Activated CD4-positive, alpha-beta T cell treated with anti-CD3 and anti-CD28 coated beads for 36 hours (primary cell): ENCODE measurements around the gene ATAT1. TPM values are rescaled to one million over a fixed set of nuclear protein-coding genes. Genes with fewer than 3 reads are reported as not detected.
"Not testable (repeated sequence)": the region's sequence is repeated elsewhere in the genome, so short reads cannot be mapped to it uniquely, and the experiment has no call there.

ENCODE experiments used
- ATAC-seq: fragments of 200-7000 bp; cut with Tn5 transposase; one replicate; pipeline ENCODE4 v1.10.0; 2021; ENCODE audit warnings: mild to moderate bottlenecking, moderate library complexity
- CTCF ChIA-PET: fragments of 350-600 bp; sonication (Branson Sonifier 250); formaldehyde crosslinking; loops from one replicate; lab custom pipeline; 2021; ENCODE audit warnings: antibody characterized with exemption; lab: Charles Lee
- POLR2A ChIA-PET: fragments of 350-600 bp; sonication (Branson Sonifier 250); formaldehyde crosslinking; loops from one replicate; lab custom pipeline; 2021; ENCODE audit warnings: antibody characterized with exemption, inconsistent platforms; lab: Charles Lee
- DNase-seq: peaks from one replicate; pipeline ENCODE4 v3.0.0-alpha.2; 2020
- H3K27ac Mint-ChIP-seq: one replicate; pipeline ENCODE4 v1.8.0; 2021; ENCODE audit warnings: mixed read lengths
- H3K27me3 Mint-ChIP-seq: one replicate; pipeline ENCODE4 v1.8.0; 2021; ENCODE audit warnings: mixed read lengths
- H3K36me3 Mint-ChIP-seq: one replicate; pipeline ENCODE4 v1.8.0; 2021; ENCODE audit warnings: low read depth, mixed read lengths
- H3K4me1 Mint-ChIP-seq: one replicate; pipeline ENCODE4 v1.8.0; 2021; ENCODE audit warnings: mixed read lengths
- H3K4me3 Mint-ChIP-seq: one replicate; pipeline ENCODE4 v1.8.0; 2021; ENCODE audit warnings: mild to moderate bottlenecking, moderate library complexity, mixed read lengths
- H3K9me3 Mint-ChIP-seq: one replicate; pipeline ENCODE4 v1.8.0; 2021; ENCODE audit warnings: low read depth, mixed read lengths
- intact Hi-C, 2 experiments: fragments of 100-400 bp; cut with DNase I in 1 of 2; cut with micrococcal nuclease in 1 of 2; formaldehyde crosslinking; loops; one replicate each; pipeline versions ENCODE4 v1.14.2 to v1.15.1; 2022 to 2024; cut with DNase I, micrococcal nuclease
- total RNA-seq, 2 experiments: library from RNA; stranded (reverse); gene quantifications; one replicate each; pipeline ENCODE4 v1.2.3, GENCODE V29; 2021

Gene ATAT1
- total RNA-seq, 2 experiments from 2014 or later, result 7.1 to 9.2 TPM

- peak within 1 kb of the TSS; percentile 78 for H3K4me3 Mint-ChIP-seq
- intact Hi-C loops, result loop anchor here (1.0 to 2.0 kb wide), 12 partner anchors 20 to 512 kb away; partner anchors contain the start of genes MRPS18B (in 2 of the 2), PPP1R10 (in 2 of the 2), ABCF1 (in 1 of the 2) and ATAT1 (in 1 of the 2)
- DNase-seq, result peak; percentile 97
- ChIA-PET CTCF (interaction anchor here (0.7 to 1.6 kb wide), 4 partner anchors 19 to 111 kb away, joined by 3 to 7 read pairs (median 3); partner anchors contain the start of gene DHX16), POLR2A (interaction anchor here (0.6 to 1.2 kb wide), 2 partner anchors 31 to 32 kb away, joined by 3 to 17 read pairs; no protein-coding TSS in a partner anchor)
- no peaks in the 10 kb centered on the region for H3K27me3 Mint-ChIP-seq
- ATAC-seq, result peak; percentile 86
- H3K36me3 Mint-ChIP-seq, result peaks cover 16% of the 10 kb centered on the region
- H3K4me1 Mint-ChIP-seq, result peaks cover 20% of the 10 kb centered on the region
- peak within 1 kb of the TSS; percentile 88 for H3K27ac Mint-ChIP-seq
- H3K9me3 Mint-ChIP-seq, result no peaks in the 10 kb centered on the region
Measured at GRCh38 chr6:30646450-30647241, 20.0 kb downstream of the ATAT1 start, which contains the start of gene C6orf136. TSS of gene C6orf136 (plus strand) at chr6:30647133. CDS start at chr6:30647232, 99 bp downstream.

DNA sequence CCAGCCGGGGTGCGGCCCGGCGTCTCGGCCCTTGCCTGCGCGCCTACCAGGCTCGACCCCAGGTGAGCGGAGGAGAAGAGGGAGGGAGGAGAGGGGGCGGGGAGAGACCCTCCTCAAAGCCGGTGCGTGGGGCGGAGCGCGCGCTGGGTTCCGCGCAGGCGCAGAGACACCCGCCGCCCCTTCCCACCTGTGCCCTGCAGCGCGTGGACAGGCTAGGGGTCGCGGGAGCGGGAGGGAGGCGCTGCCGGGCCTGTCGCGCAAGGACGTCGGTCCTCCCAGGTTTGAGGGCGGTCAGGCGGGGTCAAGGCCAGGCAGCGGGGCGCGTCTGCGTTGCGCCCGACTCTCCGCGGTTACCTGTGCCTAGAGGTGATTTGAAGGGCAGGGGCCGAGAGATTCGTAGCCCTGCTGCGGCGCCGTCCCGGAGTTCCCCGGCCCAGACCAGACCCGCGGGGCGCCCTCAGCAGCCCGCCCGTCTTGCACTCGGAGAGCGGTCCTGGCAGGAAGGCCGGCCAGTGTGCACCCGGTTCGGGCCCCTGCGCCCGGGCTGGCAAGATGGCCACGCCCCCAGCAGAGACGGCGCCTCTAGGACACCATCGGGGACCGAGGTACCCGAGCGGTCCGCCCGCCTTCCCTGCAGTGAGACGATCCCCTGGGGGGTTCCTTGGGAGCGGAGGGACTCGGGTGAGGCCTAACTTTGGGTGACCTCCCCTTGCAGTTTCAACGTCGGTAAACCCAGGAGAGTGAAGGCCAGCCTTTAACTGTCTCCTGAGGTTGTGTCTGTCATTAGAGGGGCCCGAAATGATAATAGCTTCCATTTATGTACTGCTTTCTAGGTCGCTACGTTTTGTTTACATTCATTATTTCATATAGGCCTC, 20.8 kb downstream of the ATAT1 start:
- DNase-seq (peak; percentile 88), ATAC-seq (peak; percentile 70)
- ChIA-PET POLR2A (interaction anchor here (0.6 to 1.2 kb wide), 3 partner anchors 32 to 70 kb away, joined by 3 to 17 read pairs (median 4); partner anchors contain the start of gene MDC1), CTCF (interaction anchor here (0.7 to 1.6 kb wide), 6 partner anchors 12 to 147 kb away, joined by 3 to 8 read pairs (median 4); partner anchors contain the start of gene DHX16)
- peak overlapping the region; percentile 78 for H3K4me3 Mint-ChIP-seq
- peak overlapping the region; percentile 88 for H3K27ac Mint-ChIP-seq
- peaks cover 20% of the 10 kb centered on the region for H3K4me1 Mint-ChIP-seq
- no peaks in the 10 kb centered on the region for H3K9me3 Mint-ChIP-seq
- H3K27me3 Mint-ChIP-seq, result no peaks in the 10 kb centered on the region
- peaks cover 23% of the 10 kb centered on the region for H3K36me3 Mint-ChIP-seq
- intact Hi-C loops, result loop anchor here (1.0 to 2.0 kb wide), 12 partner anchors 21 to 511 kb away; partner anchors contain the start of genes MRPS18B (in 2 of the 2), PPP1R10 (in 2 of the 2), ABCF1 (in 1 of the 2) and ATAT1 (in 1 of the 2)

- CTCF ChIA-PET, result interaction anchor here (0.7 to 1.6 kb wide), 4 partner anchors 22 to 171 kb away, joined by 3 to 6 read pairs (median 4); partner anchors contain the start of gene DHX16
- intact Hi-C loops, result no loop called here
- peaks cover 31% of the 10 kb centered on the region for H3K36me3 Mint-ChIP-seq
- POLR2A ChIA-PET, result no interaction called here
- H3K4me3 Mint-ChIP-seq, result no peak overlapping the region
- DNase-seq (no peak), ATAC-seq (no peak)
- H3K9me3 Mint-ChIP-seq, result no peaks in the 10 kb centered on the region
- H3K4me1 Mint-ChIP-seq, result peaks cover 13% of the 10 kb centered on the region
- H3K27me3 Mint-ChIP-seq, result no peaks in the 10 kb centered on the region
- peak overlapping the region; percentile 33 for H3K27ac Mint-ChIP-seq
Measured at GRCh38 chr6:30651143-30651542, 24.5 kb downstream of the ATAT1 start.

DNA sequence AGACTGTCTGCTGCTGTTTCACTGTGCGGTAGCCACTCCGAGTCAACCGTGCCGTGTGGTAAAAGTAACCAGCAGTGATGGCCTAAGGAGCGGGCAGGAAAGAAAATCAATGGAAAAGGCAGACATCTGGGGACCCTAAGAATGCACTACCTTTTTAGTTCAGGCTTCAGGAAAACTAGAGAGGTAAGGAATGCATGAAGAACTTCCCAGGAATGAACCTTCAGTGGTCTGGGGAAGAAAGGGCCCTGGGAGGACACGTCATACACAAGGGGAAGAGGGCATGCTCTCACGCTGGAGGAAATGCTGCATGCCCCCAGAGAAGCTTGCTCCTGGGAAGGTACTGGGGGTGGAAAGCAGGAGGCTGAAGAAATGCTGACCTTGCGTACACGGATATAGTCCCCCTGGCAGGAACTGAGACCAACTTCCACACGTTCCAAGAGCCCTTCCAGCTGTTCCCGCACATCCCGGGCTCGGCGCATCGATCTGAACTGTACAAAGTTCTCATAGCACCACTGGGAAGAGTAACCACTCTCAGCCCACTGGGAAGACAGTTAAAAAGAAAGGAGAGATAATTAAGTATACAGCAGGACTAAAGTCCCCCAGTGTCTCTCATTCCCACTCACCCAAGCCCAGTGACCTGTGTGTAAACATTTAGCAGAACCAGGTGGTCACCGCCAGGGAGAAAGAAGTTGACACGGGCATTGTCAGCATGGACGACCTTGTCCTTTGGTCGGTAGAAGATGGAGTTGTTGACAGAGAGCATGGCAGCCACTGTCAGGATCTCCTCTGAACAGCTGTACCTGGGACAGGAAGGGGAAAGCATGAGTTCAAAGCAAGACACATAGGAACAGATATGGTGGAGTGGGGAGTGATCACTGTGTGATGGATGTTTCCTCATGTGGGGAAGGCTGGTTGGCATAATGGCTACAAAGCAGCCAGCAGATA, 28.4 kb downstream of the ATAT1 start:
- Mint-ChIP-seq H3K27ac (no peak overlapping the region), H3K4me3 (no peak overlapping the region), H3K27me3 (no peaks in the 10 kb centered on the region), H3K36me3 (peaks cover 47% of the 10 kb centered on the region), H3K4me1 (no peaks in the 10 kb centered on the region), H3K9me3 (no peaks in the 10 kb centered on the region)
- ChIA-PET CTCF (interaction anchor here (0.6 to 0.9 kb wide), 4 partner anchors 68 to 523 kb away, joined by 3 read pairs; no protein-coding TSS in a partner anchor), POLR2A (interaction anchor here (0.7 kb wide), 1 partner anchor 38 kb away, joined by 6 read pairs; no protein-coding TSS in a partner anchor)
- no peak for ATAC-seq
- DNase-seq, result no peak
- intact Hi-C loops, result no loop called here

DNA sequence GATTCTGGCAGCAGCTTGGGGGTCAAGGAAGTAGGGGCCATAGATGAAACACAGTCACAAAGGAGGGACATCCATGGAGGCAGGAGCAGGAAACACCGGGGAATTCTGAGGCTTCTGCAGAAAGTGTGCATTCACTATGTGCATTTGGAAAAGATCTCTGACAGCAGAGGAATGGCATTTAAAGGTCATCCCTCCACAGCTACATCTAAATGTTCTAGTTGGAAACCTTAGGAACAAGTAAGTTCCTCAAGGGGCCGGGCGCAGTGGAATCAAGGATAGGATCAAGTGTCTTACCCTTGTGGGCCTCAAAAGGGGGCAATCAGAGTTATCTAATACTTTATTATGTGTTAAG, 29.0 kb downstream of the ATAT1 start:
- CTCF ChIA-PET, result interaction anchor here (0.6 to 0.9 kb wide), 2 partner anchors 16 to 67 kb away, joined by 3 read pairs; no protein-coding TSS in a partner anchor

DNA sequence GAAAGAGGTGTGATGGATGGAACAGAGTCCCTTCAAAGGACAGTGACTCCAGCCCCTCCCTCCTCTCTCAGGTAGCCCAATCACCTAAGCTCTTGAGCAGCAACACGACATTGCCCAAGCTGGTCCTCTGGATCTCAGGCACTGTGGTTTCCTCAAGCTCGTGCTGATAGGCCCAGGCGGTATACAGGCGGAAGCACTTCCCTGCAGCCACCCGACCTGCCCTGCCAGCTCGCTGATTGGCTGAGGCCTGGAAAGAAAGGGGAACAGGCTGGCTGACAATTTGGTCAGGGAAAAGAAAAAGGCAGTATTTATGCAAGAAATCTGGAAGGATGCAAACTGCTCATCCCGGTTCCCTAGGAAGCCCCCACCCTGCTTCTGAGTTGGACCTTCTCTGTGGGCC, 29.8 kb downstream of the ATAT1 start:
- Mint-ChIP-seq H3K9me3 (no peaks in the 10 kb centered on the region), H3K27ac (no peak overlapping the region), H3K4me1 (no peaks in the 10 kb centered on the region), H3K4me3 (no peak overlapping the region), H3K27me3 (no peaks in the 10 kb centered on the region), H3K36me3 (peaks cover 47% of the 10 kb centered on the region)
- POLR2A ChIA-PET, result no interaction called here
- CTCF ChIA-PET, result interaction anchor here (0.6 kb wide), 1 partner anchor 60 kb away, joined by 3 read pairs; no protein-coding TSS in a partner anchor
- no peak for ATAC-seq
- DNase-seq, result no peak
- intact Hi-C loops, result no loop called here

More for the DNA sequence above, 29.0 kb downstream of the ATAT1 start:
- DNase-seq (no peak), ATAC-seq (no peak)
- Mint-ChIP-seq H3K4me1 (no peaks in the 10 kb centered on the region), H3K27ac (no peak overlapping the region), H3K9me3 (no peaks in the 10 kb centered on the region), H3K27me3 (no peaks in the 10 kb centered on the region), H3K4me3 (no peak overlapping the region), H3K36me3 (peaks cover 49% of the 10 kb centered on the region)
- POLR2A ChIA-PET, result no interaction called here
- intact Hi-C loops, result no loop called here

DNA sequence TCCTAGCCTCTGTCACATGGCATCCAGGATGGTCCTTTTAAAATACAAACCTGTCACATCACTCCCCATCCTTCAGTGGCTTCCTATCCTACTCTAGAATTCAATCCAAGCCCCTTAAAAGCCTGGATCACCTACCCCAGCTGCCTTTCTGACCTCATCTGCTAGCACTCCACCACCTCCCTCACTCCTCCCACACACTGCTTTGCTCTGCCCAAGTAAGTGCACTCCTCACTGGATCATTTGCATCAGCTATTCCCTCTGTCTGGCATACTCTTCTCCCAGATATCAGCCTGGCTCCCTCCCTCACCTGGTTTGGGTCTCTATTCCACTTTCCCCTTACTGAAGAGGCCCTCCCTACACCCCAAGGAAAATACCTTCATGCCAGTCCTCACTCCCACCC, 30.8 kb downstream of the ATAT1 start:
- CTCF ChIA-PET, result no interaction called here
- H3K9me3 Mint-ChIP-seq, result no peaks in the 10 kb centered on the region
- peak overlapping the region; percentile 8 for H3K27ac Mint-ChIP-seq
- peaks cover 50% of the 10 kb centered on the region for H3K36me3 Mint-ChIP-seq
- no peak overlapping the region for H3K4me3 Mint-ChIP-seq
- no peak for ATAC-seq
- POLR2A ChIA-PET, result no interaction called here
- DNase-seq, result no peak
- intact Hi-C loops, result no loop called here
- no peaks in the 10 kb centered on the region for H3K27me3 Mint-ChIP-seq
- no peaks in the 10 kb centered on the region for H3K4me1 Mint-ChIP-seq

DNA sequence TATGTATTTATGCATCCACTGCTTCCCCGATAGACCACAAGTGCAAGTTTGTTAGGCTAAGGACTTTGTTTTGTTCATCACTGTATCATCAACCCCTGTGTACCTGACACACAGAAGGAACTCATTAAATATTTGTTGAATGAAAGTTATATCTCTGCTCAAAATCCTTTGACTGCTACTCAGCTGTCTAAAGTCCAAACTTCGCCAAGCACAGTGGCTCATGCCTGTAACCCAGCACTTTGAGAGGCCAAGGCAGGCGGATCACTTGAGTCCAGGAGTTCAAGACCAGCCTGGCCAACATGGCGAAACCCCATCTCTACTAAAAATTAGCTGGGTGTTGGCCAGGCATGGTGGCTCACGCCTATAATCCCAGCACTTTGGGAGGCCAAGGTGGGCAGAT, 31.2 kb downstream of the ATAT1 start:
- CTCF ChIA-PET, result interaction anchor here (0.6 kb wide), 1 partner anchor 65 kb away, joined by 3 read pairs; no protein-coding TSS in a partner anchor

DNA sequence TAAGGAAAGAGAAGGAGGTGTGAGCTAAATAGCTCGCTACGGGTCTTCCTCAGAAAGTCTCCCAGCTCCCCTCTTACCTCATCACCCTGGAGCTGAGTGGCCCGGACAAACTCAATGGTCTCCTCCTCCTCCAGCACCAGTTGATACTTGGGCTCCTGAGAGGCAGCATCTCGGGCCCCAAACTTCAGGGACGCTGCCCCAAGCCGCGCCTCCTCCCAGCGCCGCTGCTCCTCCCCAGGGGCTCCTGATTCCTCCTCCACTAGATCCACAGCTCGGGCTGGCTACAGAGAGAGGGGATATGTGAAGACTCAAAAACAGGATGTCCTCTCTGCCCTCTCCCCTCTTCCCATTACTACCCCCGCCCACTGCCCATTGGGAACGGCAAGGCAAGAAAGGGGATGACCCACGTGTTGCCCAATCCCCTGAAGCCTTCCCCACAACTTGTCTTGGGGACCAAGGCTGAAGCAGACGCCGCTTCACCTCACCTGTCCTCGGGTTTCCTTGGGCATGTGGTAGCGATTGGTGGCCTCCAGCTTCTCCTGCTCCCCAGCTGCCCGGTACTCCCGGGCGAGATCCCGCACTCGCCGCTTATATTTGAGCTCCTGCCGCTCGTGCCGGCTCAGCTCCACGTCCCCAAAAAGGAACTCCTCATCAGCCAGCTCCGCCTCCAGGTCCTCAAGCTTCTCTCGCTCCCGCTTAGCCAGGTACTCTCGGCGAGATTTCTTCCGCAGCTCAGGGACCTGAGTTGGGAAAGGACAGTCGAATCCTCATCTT, 38.5 kb downstream of the ATAT1 start:
- Mint-ChIP-seq H3K4me1 (peaks cover 14% of the 10 kb centered on the region), H3K27me3 (no peaks in the 10 kb centered on the region), H3K4me3 (no peak overlapping the region), H3K9me3 (no peaks in the 10 kb centered on the region), H3K27ac (no peak overlapping the region), H3K36me3 (peaks cover 50% of the 10 kb centered on the region)
- intact Hi-C loops, result no loop called here
- POLR2A ChIA-PET, result interaction anchor here (0.6 kb wide), 1 partner anchor 14 kb away, joined by 3 read pairs; no protein-coding TSS in a partner anchor
- no peak for ATAC-seq
- DNase-seq, result no peak
- CTCF ChIA-PET, result interaction anchor here (0.9 to 1.1 kb wide), 2 partner anchors 19 to 66 kb away, joined by 3 to 4 read pairs; partner anchors contain the start of gene C6orf136

More for the DNA sequence above, 31.2 kb downstream of the ATAT1 start:
- H3K36me3 Mint-ChIP-seq, result peaks cover 52% of the 10 kb centered on the region
- DNase-seq, H3K4me3 Mint-ChIP-seq, POLR2A ChIA-PET, intact Hi-C loops, H3K9me3 Mint-ChIP-seq, H3K27me3 Mint-ChIP-seq, H3K4me1 Mint-ChIP-seq, ATAC-seq: not testable (repeated sequence)
- H3K27ac Mint-ChIP-seq, result peak overlapping the region; percentile 8
